PC-3 (cell line): ENCODE results near the gene PUS3. TPM values are rescaled to one million over a fixed set of nuclear protein-coding genes. Genes with fewer than 3 reads are reported as not detected.

ENCODE experiments used
- ATAC-seq: fragments of 200-7000 bp; cut with Tn5 transposase; 2 replicates; pipeline ENCODE4 v1.9.1; 2020; ENCODE audit warnings: mild to moderate bottlenecking, moderate library complexity
- BruUV-seq: library from RNA; stranded (reverse); fragments of 400-500 nt; replicated peaks from 2 replicates; lab custom pipeline; 2021; lab: Mats Ljungman, UMichigan
- CTCF ChIA-PET: fragments of 300-600 bp; sonication (Branson Sonifier 250); formaldehyde crosslinking; loops from one replicate; lab custom pipeline; 2022; ENCODE audit warnings: antibody characterized with exemption; lab: Charles Lee
- POLR2A ChIA-PET: fragments of 300-600 bp; sonication (Branson Sonifier 250); formaldehyde crosslinking; loops from one replicate; lab custom pipeline; 2022; ENCODE audit warnings: antibody characterized with exemption; ENCODE audit not compliant: unreplicated experiment; lab: Charles Lee
- DNase-seq: peaks from one replicate; pipeline ENCODE4 v3.0.0-alpha.2; 2015
- H2AFZ ChIP-seq: fragments of 300-600 bp; sonication (generic); 2 replicates; pipeline ENCODE4 v1.6.0; 2016; ENCODE audit warnings: antibody characterized with exemption, low read length
- H3F3A ChIP-seq: fragments of 300-600 bp; sonication (generic); one replicate; pipeline ENCODE4 v1.6.0; 2017; ENCODE audit warnings: antibody characterized with exemption, low read length, control low read depth, mild to moderate bottlenecking; ENCODE audit not compliant: unreplicated experiment
- H3K27ac ChIP-seq: fragments of 300-600 bp; sonication (generic); 2 replicates; pipeline ENCODE4 v1.5.1; 2016; ENCODE audit warnings: mild to moderate bottlenecking, low read length
- H3K27me3 ChIP-seq: fragments of 300-600 bp; sonication (generic); 2 replicates; pipeline ENCODE4 v1.6.1; 2016; ENCODE audit warnings: low read length, mixed read lengths
- H3K36me3 ChIP-seq: fragments of 300-600 bp; sonication (generic); 2 replicates; pipeline ENCODE4 v1.6.1; 2016; ENCODE audit warnings: low read depth, mixed run types, low read length, mixed read lengths
- H3K4me1 ChIP-seq: fragments of 300-600 bp; sonication (generic); 2 replicates; pipeline ENCODE4 v1.5.1; 2016; ENCODE audit warnings: low read length; ENCODE audit not compliant: insufficient read depth
- H3K4me2 ChIP-seq: fragments of 300-600 bp; sonication (generic); 2 replicates; pipeline ENCODE4 v1.6.0; 2016; ENCODE audit warnings: low read length
- H3K4me3 ChIP-seq: fragments of 300-600 bp; sonication (generic); 2 replicates; pipeline ENCODE4 v1.5.1; 2016; ENCODE audit warnings: mild to moderate bottlenecking, low read length, mixed read lengths
- H3K79me2 ChIP-seq: fragments of 300-600 bp; sonication (generic); 2 replicates; pipeline ENCODE4 v1.6.1; 2017; ENCODE audit warnings: low read length, mixed read lengths
- H3K9ac ChIP-seq: fragments of 300-600 bp; sonication (generic); 2 replicates; pipeline ENCODE4 v1.6.0; 2016; ENCODE audit warnings: mild to moderate bottlenecking, low read length
- H3K9me2 ChIP-seq: fragments of 300-600 bp; sonication (generic); replicated peaks from 2 replicates; pipeline ENCODE4 v1.6.1; 2016; ENCODE audit warnings: mixed run types, low read length, mixed read lengths
- H3K9me3 ChIP-seq: fragments of 300-600 bp; sonication (generic); 2 replicates; pipeline ENCODE4 v1.6.1; 2016; ENCODE audit warnings: low read length, mixed read lengths
- H4K20me1 ChIP-seq: fragments of 300-600 bp; sonication (generic); 2 replicates; pipeline ENCODE4 v1.6.1; 2016; ENCODE audit warnings: low read length, mixed read lengths
- EZH2 ChIP-seq: fragments of 300-600 bp; sonication (generic); IDR thresholded peaks from one replicate; pipeline ENCODE4 v1.6.1; 2017; ENCODE audit warnings: antibody characterized with exemption, mild to moderate bottlenecking, low read length; ENCODE audit not compliant: unreplicated experiment
- EZH2phosphoT487 ChIP-seq: fragments of 300-600 bp; sonication (generic); IDR thresholded peaks from 2 replicates; pipeline ENCODE4 v1.6.1; 2018; ENCODE audit warnings: mild to moderate bottlenecking, antibody characterized with exemption, low read length, borderline replicate concordance
- intact Hi-C: fragments of 100-400 bp; cut with micrococcal nuclease; formaldehyde crosslinking; loops from 2 replicates; pipeline ENCODE4 v1.9.0; 2023
- total RNA-seq: library from RNA; depleted of rRNA; stranded (reverse); fragments of >200 nt; gene quantifications from 2 replicates; pipeline ENCODE4 v1.2.3, GENCODE V29; 2014
- TF ChIP-seq, protein P1 (sequence below): fragments of 300-600 bp; sonication (generic); conservative IDR thresholded peaks from 2 replicates; pipeline ENCODE4 v1.5.1; 2017; ENCODE audit warnings: antibody characterized with exemption, low read depth, mild to moderate bottlenecking, low read length

Gene PUS3
- total RNA-seq, 1 experiment from 2014 or later: 26.2 TPM

DNA sequence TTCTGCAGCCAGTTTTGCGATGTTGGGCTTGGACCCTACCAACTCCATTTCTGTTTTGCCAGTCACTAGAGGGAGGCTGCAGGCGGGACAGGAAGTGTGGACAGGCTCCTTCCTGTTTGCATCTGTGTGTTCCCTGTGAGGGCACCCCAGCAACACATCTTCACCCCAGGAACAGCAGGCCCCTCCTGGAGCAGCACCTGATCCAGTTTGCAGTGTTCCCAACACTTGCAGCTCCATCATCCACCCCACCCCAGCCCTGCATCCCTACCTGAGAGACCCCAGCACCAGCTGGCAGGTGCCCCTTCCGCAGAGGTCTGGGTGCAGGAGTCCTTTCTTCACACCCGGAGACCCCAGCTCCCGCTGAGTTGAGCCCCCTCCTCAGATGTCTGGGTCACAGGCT is 35.4 kb upstream of the PUS3 start:
- CTCF ChIA-PET: no interaction called here

DNA sequence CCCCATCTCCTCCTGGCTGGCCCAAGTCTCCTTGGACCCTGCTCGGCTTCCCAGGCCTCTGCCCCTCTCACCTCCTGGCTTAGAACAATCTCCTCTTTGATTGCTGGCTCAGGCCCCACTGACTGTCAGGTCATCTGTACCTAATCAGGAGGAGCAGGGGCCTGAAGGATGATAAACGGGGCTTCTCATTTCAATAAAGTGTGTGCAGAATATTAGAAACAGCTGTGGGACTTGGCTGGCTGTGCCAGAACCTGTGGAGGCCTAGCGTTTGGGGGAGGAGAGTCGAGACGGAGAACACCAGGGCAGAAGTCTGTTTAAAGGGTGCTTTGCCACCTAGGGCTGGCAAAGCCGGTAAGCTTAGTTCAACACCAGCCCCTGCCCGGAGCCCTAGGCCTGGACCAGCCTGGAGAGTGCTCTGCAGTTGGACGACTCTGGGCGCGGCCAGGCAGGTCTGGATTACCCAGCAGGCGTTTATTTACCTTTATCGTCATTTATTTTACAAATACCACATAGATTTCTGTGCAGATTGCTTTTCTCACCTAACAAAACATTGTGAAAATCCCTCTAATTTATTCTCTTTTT is 32.7 kb upstream of the PUS3 start:
- no peaks in the 10 kb centered on the region for H3K36me3 ChIP-seq
- no peaks in the 10 kb centered on the region for H3K9me2 ChIP-seq
- H2AFZ ChIP-seq: no peak overlapping the region
- no peak overlapping the region for H3K4me3 ChIP-seq
- H3K79me2 ChIP-seq: no peaks in the 10 kb centered on the region
- H3K27ac ChIP-seq: no peak overlapping the region
- H3K4me2 ChIP-seq: no peak overlapping the region
- no peak overlapping the region for H3K9ac ChIP-seq
- no peak for DNase-seq
- no peaks in the 10 kb centered on the region for H3K9me3 ChIP-seq
- BruUV-seq: no TSS peak
- H3K27me3 ChIP-seq: 0 out of 2 replicates have a peak, but pooled peaks cover 3% of the 10 kb centered on the region
- TF ChIP-seq EZH2phosphoT487 (no peak), EZH2 (no peak)
- TF ChIP-seq, protein P1, sequence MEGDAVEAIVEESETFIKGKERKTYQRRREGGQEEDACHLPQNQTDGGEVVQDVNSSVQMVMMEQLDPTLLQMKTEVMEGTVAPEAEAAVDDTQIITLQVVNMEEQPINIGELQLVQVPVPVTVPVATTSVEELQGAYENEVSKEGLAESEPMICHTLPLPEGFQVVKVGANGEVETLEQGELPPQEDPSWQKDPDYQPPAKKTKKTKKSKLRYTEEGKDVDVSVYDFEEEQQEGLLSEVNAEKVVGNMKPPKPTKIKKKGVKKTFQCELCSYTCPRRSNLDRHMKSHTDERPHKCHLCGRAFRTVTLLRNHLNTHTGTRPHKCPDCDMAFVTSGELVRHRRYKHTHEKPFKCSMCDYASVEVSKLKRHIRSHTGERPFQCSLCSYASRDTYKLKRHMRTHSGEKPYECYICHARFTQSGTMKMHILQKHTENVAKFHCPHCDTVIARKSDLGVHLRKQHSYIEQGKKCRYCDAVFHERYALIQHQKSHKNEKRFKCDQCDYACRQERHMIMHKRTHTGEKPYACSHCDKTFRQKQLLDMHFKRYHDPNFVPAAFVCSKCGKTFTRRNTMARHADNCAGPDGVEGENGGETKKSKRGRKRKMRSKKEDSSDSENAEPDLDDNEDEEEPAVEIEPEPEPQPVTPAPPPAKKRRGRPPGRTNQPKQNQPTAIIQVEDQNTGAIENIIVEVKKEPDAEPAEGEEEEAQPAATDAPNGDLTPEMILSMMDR: no peak
- no peaks in the 10 kb centered on the region for H4K20me1 ChIP-seq
- CTCF ChIA-PET: no interaction called here
- POLR2A ChIA-PET: interaction anchor here (0.6 kb wide), 1 partner anchor 32 kb away, joined by 3 read pairs; no protein-coding TSS in a partner anchor
- no peak for ATAC-seq
- intact Hi-C loops: no loop called here
- no peaks in the 10 kb centered on the region for H3K4me1 ChIP-seq
- H3F3A ChIP-seq: no peaks in the 10 kb centered on the region

More for the DNA sequence above, 35.4 kb upstream of the PUS3 start:
- Histone ChIP-seq H3K27ac (no peak overlapping the region), H3K9me3 (no peaks in the 10 kb centered on the region), H3K4me2 (no peak overlapping the region), H3K79me2 (no peaks in the 10 kb centered on the region), H4K20me1 (no peaks in the 10 kb centered on the region), H3K9me2 (no peaks in the 10 kb centered on the region), H3K4me1 (no peaks in the 10 kb centered on the region), H2AFZ (peak overlapping the region; percentile 29; the same call in 1 of the 2 replicates), H3K36me3 (no peaks in the 10 kb centered on the region), H3K4me3 (no peak overlapping the region), H3K27me3 (no peaks in the 10 kb centered on the region), H3K9ac (no peak overlapping the region), H3F3A (no peaks in the 10 kb centered on the region)
- intact Hi-C loops: no loop called here
- ATAC-seq (no peak), DNase-seq (no peak)
- TF ChIP-seq EZH2phosphoT487 (no peak), EZH2 (no peak)
- TF ChIP-seq, protein P1: no peak
- BruUV-seq: no TSS peak
- POLR2A ChIA-PET: no interaction called here

DNA sequence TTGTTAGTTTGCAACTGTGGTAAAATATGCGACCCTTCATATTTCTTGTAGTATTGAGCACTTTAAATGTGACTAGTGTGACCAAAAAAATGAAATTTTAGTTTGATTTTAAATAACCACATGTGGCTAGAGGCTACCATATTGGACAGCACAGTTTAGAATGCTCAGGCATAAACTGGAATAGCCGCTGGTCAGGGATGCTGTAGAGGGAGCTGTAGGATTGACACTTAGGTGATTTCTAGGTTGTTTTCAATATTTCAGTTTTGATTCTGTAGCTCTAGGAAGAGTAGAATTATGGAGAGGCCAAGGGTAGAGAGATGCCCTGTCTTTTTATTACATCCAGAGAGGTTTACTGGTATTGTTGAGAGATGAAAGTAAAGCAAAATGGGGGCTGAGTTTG is 32.0 kb upstream of the PUS3 start:
- H3K4me3 ChIP-seq: no peak overlapping the region
- 0 out of 2 replicates have a peak, but pooled peaks have one; percentile 22 for ATAC-seq
- H2AFZ ChIP-seq: no peak overlapping the region
- no peaks in the 10 kb centered on the region for H4K20me1 ChIP-seq
- intact Hi-C loops: no loop called here
- no TSS peak for BruUV-seq
- no peaks in the 10 kb centered on the region for H3K9me3 ChIP-seq
- H3K36me3 ChIP-seq: no peaks in the 10 kb centered on the region
- ChIA-PET POLR2A (interaction anchor here (0.6 kb wide), 1 partner anchor 32 kb away, joined by 3 read pairs; no protein-coding TSS in a partner anchor), CTCF (no interaction called here)
- no peaks in the 10 kb centered on the region for H3K4me1 ChIP-seq
- H3K4me2 ChIP-seq: no peak overlapping the region
- 0 out of 2 replicates have a peak, but pooled peaks cover 3% of the 10 kb centered on the region for H3K27me3 ChIP-seq
- no peaks in the 10 kb centered on the region for H3K79me2 ChIP-seq
- H3K27ac ChIP-seq: no peak overlapping the region
- H3K9ac ChIP-seq: no peak overlapping the region
- no peaks in the 10 kb centered on the region for H3K9me2 ChIP-seq
- DNase-seq: peak; percentile 13
- H3F3A ChIP-seq: no peaks in the 10 kb centered on the region
- TF ChIP-seq, protein P1: peak; percentile 43
- TF ChIP-seq EZH2phosphoT487: no peak
